ENCODE data around the gene PRCD.
A peak's percentile ranks its signal among the peaks of the same experiment; 100 is the strongest.

The PRCD gene

DNA sequence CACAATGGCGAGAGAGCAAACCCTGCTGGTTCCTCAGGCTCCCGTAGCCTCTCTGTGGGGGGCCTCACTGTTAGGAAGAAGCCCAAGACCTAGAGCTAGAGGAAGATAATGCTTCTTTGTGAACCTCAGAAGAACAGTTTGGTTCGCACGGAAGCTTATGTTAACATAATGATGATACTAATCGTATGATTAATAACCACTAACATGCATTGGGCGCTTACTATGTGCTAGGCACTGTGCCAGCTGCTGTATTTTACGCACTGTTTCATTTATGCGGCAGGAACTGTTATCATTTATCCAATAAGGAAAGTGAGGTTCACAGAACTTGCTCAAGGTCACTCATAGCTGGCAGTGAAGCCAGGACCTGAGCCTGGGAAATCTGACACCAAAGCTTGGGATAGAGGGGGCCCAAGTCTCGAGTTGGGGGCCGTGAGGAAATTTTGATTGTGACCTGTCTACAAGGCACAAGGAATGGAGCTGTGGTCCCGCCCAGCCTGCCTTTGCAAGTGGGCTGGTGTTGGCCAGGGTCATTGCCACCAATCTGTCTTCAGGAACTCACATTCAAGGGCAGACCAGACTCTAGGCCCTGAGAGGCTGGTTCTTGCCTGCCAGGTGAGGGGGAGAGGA lies 6.8 kb downstream of the PRCD start:
- no peak for TF ChIP-seq CTCF (IDR thresholded peaks at IDR 0.05; ENCODE audit: low read depth, low read length)
- Histone ChIP-seq H3K4me3 (ENCODE audit: low read depth, low read length) (no peak overlapping the region), H3K36me3 (no peaks in the 10 kb centered on the region; the same call in 1 of the 2 replicates), H3K27ac (peak overlapping the region; percentile 8), H3K27me3 (ENCODE audit: insufficient read depth, low read depth, severe bottlenecking) (no peaks in the 10 kb centered on the region), H3K9me3 (ENCODE audit: severe bottlenecking) (no peaks in the 10 kb centered on the region)
- no peak for DNase-seq

- H3K4me3 ChIP-seq (ENCODE audit: low read depth, low read length), result no peak overlapping the region
- no peaks in the 10 kb centered on the region; the same call in 1 of the 2 replicates for H3K36me3 ChIP-seq
- peak; percentile 91 for DNase-seq
- no peaks in the 10 kb centered on the region for H3K9me3 ChIP-seq (ENCODE audit: severe bottlenecking)
- peak overlapping the region; percentile 8 for H3K27ac ChIP-seq
- TF ChIP-seq CTCF (IDR thresholded peaks at IDR 0.05; ENCODE audit: low read depth, low read length), result peak; percentile 90
- H3K27me3 ChIP-seq (ENCODE audit: insufficient read depth, low read depth, severe bottlenecking), result no peaks in the 10 kb centered on the region
These were observed 7.4 kb downstream of the PRCD start for GRCh38 chr17:76547183-76547641.

DNA sequence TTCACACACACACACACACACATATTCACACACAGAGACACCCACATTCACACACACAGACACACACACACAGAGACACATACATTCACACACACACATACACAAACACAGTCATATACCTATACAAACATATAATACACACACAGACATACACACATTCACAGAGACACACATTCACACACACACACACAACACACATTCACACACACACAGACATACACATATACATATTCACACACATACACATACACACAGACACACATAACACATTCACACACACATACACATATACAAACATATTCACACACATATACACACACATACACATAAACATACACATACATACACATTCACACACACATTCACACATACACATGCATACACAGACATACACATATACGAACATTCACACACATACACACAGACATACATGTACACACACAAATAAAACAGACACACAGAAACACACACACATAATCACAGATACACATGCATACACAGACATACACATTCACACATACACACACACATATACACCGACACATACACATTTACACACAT lies 7.9 kb downstream of the PRCD start:
- TF ChIP-seq CTCF (IDR thresholded peaks at IDR 0.05; ENCODE audit: low read depth, low read length), result no peak
- Histone ChIP-seq H3K27me3 (ENCODE audit: insufficient read depth, low read depth, severe bottlenecking) (no peaks in the 10 kb centered on the region), H3K27ac (no peak overlapping the region), H3K4me3 (ENCODE audit: low read depth, low read length) (no peak overlapping the region), H3K36me3 (no peaks in the 10 kb centered on the region; the same call in 1 of the 2 replicates), H3K9me3 (ENCODE audit: severe bottlenecking) (no peaks in the 10 kb centered on the region)
- no peak for DNase-seq

GRCh38 chr17:76548378-76549214 lies 8.8 kb downstream of the PRCD start:
- Histone ChIP-seq H3K27ac (no peak overlapping the region), H3K9me3 (ENCODE audit: severe bottlenecking) (no peaks in the 10 kb centered on the region), H3K27me3 (ENCODE audit: insufficient read depth, low read depth, severe bottlenecking) (no peaks in the 10 kb centered on the region), H3K4me3 (ENCODE audit: low read depth, low read length) (no peak overlapping the region), H3K36me3 (no peaks in the 10 kb centered on the region; the same call in 1 of the 2 replicates)
- DNase-seq, result no peak
- TF ChIP-seq CTCF (IDR thresholded peaks at IDR 0.05; ENCODE audit: low read depth, low read length), result no peak

GRCh38 chr17:76549215-76549518 lies 9.3 kb downstream of the PRCD start:
- no peak overlapping the region for H3K4me3 ChIP-seq (ENCODE audit: low read depth, low read length)
- no peak for TF ChIP-seq CTCF (IDR thresholded peaks at IDR 0.05; ENCODE audit: low read depth, low read length)

More at GRCh38 chr17:76549215-76549518, 9.3 kb downstream of the PRCD start:
- no peak for DNase-seq
- no peaks in the 10 kb centered on the region; the same call in 1 of the 2 replicates for H3K36me3 ChIP-seq
- H3K27me3 ChIP-seq (ENCODE audit: insufficient read depth, low read depth, severe bottlenecking), result no peaks in the 10 kb centered on the region
- H3K9me3 ChIP-seq (ENCODE audit: severe bottlenecking), result no peaks in the 10 kb centered on the region
- no peak overlapping the region for H3K27ac ChIP-seq
